ENCODE data around the gene DKK2. TPM values are rescaled to one million over a fixed set of nuclear protein-coding genes. Genes with fewer than 3 reads are reported as not detected.

The DKK2 gene
- polyA plus RNA-seq, 4 donors, result 0.10 to 0.37 TPM; not detected in 2

GRCh38 chr4:106996490-106996889 is 39.6 kb downstream of the DKK2 start:
- FAIRE-seq (no peak), DNase-seq (no peak)
- no peaks in the 10 kb centered on the region for H3K4me1 ChIP-seq (ENCODE audit: control insufficient read depth in 3 of 3, insufficient read depth in 2 of 3, low read depth in 1 of 3, low read length in 2 of 3)
- no peak overlapping the region for H3K4me3 ChIP-seq (ENCODE audit: low read depth in 1 of 3, low read length in 3 of 3)
- H3K36me3 ChIP-seq (ENCODE audit: control insufficient read depth in 3 of 3, insufficient read depth in 2 of 3, low read depth in 1 of 3, low read length in 3 of 3), result no peaks in the 10 kb centered on the region
- H3K27me3 ChIP-seq (ENCODE audit: control insufficient read depth in 3 of 3, insufficient read depth in 3 of 3, low read length in 3 of 3), result no peaks in the 10 kb centered on the region
- H3K27ac ChIP-seq (ENCODE audit: low read depth in 1 of 3, low read length in 2 of 3), result no peak overlapping the region
- H3K9me3 ChIP-seq (ENCODE audit: control insufficient read depth in 2 of 2, insufficient read depth in 1 of 2, low read depth in 1 of 2, low read length in 1 of 2), result no peaks in the 10 kb centered on the region
- WGBS, 3 donors, result 17 to 37% (median 31%) methylated on average over 2 of the region's 2 CpGs

- no peak overlapping the region for H3K4me3 ChIP-seq (ENCODE audit: low read depth in 1 of 3, low read length in 3 of 3)
- no peaks in the 10 kb centered on the region for H3K36me3 ChIP-seq (ENCODE audit: control insufficient read depth in 3 of 3, insufficient read depth in 2 of 3, low read depth in 1 of 3, low read length in 3 of 3)
- H3K9me3 ChIP-seq (ENCODE audit: control insufficient read depth in 2 of 2, insufficient read depth in 1 of 2, low read depth in 1 of 2, low read length in 1 of 2), result no peaks in the 10 kb centered on the region
- DNase-seq (no peak), FAIRE-seq (no peak)
- H3K27me3 ChIP-seq (ENCODE audit: control insufficient read depth in 3 of 3, insufficient read depth in 3 of 3, low read length in 3 of 3), result no peaks in the 10 kb centered on the region
- no peaks in the 10 kb centered on the region for H3K4me1 ChIP-seq (ENCODE audit: control insufficient read depth in 3 of 3, insufficient read depth in 2 of 3, low read depth in 1 of 3, low read length in 2 of 3)
- WGBS, 3 donors, result 81 to 85% (median 84%) methylated on average over 4 of the region's 4 CpGs
- H3K27ac ChIP-seq (ENCODE audit: low read depth in 1 of 3, low read length in 2 of 3), result no peak overlapping the region
Observed at GRCh38 chr4:106993827-106994226, 42.3 kb downstream of the DKK2 start.

GRCh38 chr4:106987311-106987710 is 48.8 kb downstream of the DKK2 start:
- no peaks in the 10 kb centered on the region for H3K27me3 ChIP-seq (ENCODE audit: control insufficient read depth in 3 of 3, insufficient read depth in 3 of 3, low read length in 3 of 3)
- no peak overlapping the region for H3K4me3 ChIP-seq (ENCODE audit: low read depth in 1 of 3, low read length in 3 of 3)
- DNase-seq (no peak), FAIRE-seq (no peak)
- no peak overlapping the region for H3K27ac ChIP-seq (ENCODE audit: low read depth in 1 of 3, low read length in 2 of 3)
- no peaks in the 10 kb centered on the region for H3K9me3 ChIP-seq (ENCODE audit: control insufficient read depth in 2 of 2, insufficient read depth in 1 of 2, low read depth in 1 of 2, low read length in 1 of 2)
- no peaks in the 10 kb centered on the region for H3K36me3 ChIP-seq (ENCODE audit: control insufficient read depth in 3 of 3, insufficient read depth in 2 of 3, low read depth in 1 of 3, low read length in 3 of 3)
- no peaks in the 10 kb centered on the region for H3K4me1 ChIP-seq (ENCODE audit: control insufficient read depth in 3 of 3, insufficient read depth in 2 of 3, low read depth in 1 of 3, low read length in 2 of 3)
- 61 to 76% (median 74%) methylated on average over 2 of the region's 2 CpGs for WGBS, 3 donors

- FAIRE-seq (no peak), DNase-seq (no peak)
- no peak overlapping the region for H3K4me3 ChIP-seq (ENCODE audit: low read depth in 1 of 3, low read length in 3 of 3)
- H3K4me1 ChIP-seq (ENCODE audit: control insufficient read depth in 3 of 3, insufficient read depth in 2 of 3, low read depth in 1 of 3, low read length in 2 of 3), result no peaks in the 10 kb centered on the region
- H3K9me3 ChIP-seq (ENCODE audit: control insufficient read depth in 2 of 2, insufficient read depth in 1 of 2, low read depth in 1 of 2, low read length in 1 of 2), result no peaks in the 10 kb centered on the region
- H3K27ac ChIP-seq (ENCODE audit: low read depth in 1 of 3, low read length in 2 of 3), result no peak overlapping the region
- no peaks in the 10 kb centered on the region for H3K27me3 ChIP-seq (ENCODE audit: control insufficient read depth in 3 of 3, insufficient read depth in 3 of 3, low read length in 3 of 3)
- 50 to 62% (median 54%) methylated on average over 1 of the region's 1 CpG for WGBS, 3 donors
- H3K36me3 ChIP-seq (ENCODE audit: control insufficient read depth in 3 of 3, insufficient read depth in 2 of 3, low read depth in 1 of 3, low read length in 3 of 3), result no peaks in the 10 kb centered on the region
Observed at GRCh38 chr4:106986486-106986885, 49.6 kb downstream of the DKK2 start.

DNA sequence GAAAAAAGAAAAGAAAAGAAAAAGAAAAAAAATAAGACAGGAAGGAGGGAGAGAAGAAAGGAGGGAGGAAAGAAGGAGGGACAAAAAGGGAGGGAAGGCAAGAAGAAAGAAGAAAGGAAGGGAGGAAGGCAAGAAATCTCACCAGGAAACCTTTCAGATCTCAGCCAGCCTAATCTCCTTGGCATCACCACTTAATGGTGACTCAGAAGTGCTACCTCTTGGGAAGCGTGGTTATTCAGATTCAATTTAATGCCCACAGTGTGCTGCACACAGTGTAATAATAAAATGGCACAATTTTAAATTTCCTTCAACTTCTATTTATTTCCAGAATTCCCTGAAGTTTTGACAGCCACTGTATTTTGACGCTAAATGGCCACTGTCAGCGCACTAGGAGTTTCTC is 50.3 kb downstream of the DKK2 start:
- no peaks in the 10 kb centered on the region for H3K27me3 ChIP-seq (ENCODE audit: control insufficient read depth in 3 of 3, insufficient read depth in 3 of 3, low read length in 3 of 3)
- H3K9me3 ChIP-seq (ENCODE audit: control insufficient read depth in 2 of 2, insufficient read depth in 1 of 2, low read depth in 1 of 2, low read length in 1 of 2), result no peaks in the 10 kb centered on the region
- no peaks in the 10 kb centered on the region for H3K4me1 ChIP-seq (ENCODE audit: control insufficient read depth in 3 of 3, insufficient read depth in 2 of 3, low read depth in 1 of 3, low read length in 2 of 3)
- WGBS, 3 donors, result 67 to 90% (median 77%) methylated on average over 3 of the region's 3 CpGs
- no peak overlapping the region for H3K27ac ChIP-seq (ENCODE audit: low read depth in 1 of 3, low read length in 2 of 3)
- no peaks in the 10 kb centered on the region for H3K36me3 ChIP-seq (ENCODE audit: control insufficient read depth in 3 of 3, insufficient read depth in 2 of 3, low read depth in 1 of 3, low read length in 3 of 3)
- no peak overlapping the region for H3K4me3 ChIP-seq (ENCODE audit: low read depth in 1 of 3, low read length in 3 of 3)
- DNase-seq, result no peak
- FAIRE-seq, result no peak

DNA sequence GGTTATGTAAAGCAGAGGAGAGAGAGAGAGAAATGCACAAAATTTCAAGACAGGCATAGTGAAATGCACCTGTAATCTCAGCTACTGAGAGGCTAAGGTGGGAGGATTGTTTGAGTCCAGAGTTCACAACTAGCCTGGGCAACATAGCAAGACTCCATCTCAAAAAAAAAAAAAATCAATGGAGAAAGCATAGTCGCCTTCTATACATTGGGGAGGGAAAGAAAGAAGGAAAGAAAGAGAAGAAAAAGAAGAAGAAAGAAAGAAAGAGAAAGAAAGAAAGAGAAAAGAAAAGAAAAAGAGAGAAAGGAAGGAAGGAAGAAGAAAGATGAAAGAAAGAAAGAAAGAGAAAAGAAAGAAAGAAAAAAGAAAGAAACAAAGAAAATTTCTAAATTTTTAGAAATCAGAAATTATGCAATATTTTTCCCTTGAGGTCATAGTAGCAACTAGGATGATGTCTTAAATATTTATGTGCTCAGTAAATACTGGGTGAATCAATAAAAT is 53.4 kb downstream of the DKK2 start:
- no peaks in the 10 kb centered on the region for H3K4me1 ChIP-seq (ENCODE audit: control insufficient read depth in 3 of 3, insufficient read depth in 2 of 3, low read depth in 1 of 3, low read length in 2 of 3)
- H3K36me3 ChIP-seq (ENCODE audit: control insufficient read depth in 3 of 3, insufficient read depth in 2 of 3, low read depth in 1 of 3, low read length in 3 of 3), result no peaks in the 10 kb centered on the region
- no peak for FAIRE-seq
- DNase-seq, result no peak
- WGBS, 3 donors, result 84 to 85% (median 84%) methylated on average over 1 of the region's 1 CpG
- no peak overlapping the region for H3K4me3 ChIP-seq (ENCODE audit: low read depth in 1 of 3, low read length in 3 of 3)
- H3K27ac ChIP-seq (ENCODE audit: low read depth in 1 of 3, low read length in 2 of 3), result no peak overlapping the region
- H3K27me3 ChIP-seq (ENCODE audit: control insufficient read depth in 3 of 3, insufficient read depth in 3 of 3, low read length in 3 of 3), result no peaks in the 10 kb centered on the region
- H3K9me3 ChIP-seq (ENCODE audit: control insufficient read depth in 2 of 2, insufficient read depth in 1 of 2, low read depth in 1 of 2, low read length in 1 of 2), result no peaks in the 10 kb centered on the region

DNA sequence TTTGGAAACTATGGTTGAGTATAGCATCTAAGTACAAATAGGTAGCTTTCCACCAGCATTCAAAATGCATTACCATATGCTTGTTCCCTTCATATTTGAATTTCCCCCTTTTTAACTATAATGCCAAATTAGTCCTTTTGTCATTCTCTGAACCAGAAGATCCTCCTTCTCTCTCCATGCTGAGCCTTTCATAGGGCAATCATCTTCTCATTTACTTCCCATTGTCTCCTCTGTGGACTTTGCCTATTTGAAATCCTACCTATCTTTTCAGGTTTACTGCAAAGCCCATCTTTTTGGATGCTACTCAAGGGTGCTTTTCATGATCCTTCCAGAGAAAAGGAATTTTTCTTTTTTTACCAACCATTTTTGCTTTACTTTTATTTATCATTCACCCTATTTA is 54.7 kb downstream of the DKK2 start:
- H3K27ac ChIP-seq (ENCODE audit: low read depth in 1 of 3, low read length in 2 of 3), result no peak overlapping the region
- no peaks in the 10 kb centered on the region for H3K9me3 ChIP-seq (ENCODE audit: control insufficient read depth in 2 of 2, insufficient read depth in 1 of 2, low read depth in 1 of 2, low read length in 1 of 2)
- no peaks in the 10 kb centered on the region for H3K4me1 ChIP-seq (ENCODE audit: control insufficient read depth in 3 of 3, insufficient read depth in 2 of 3, low read depth in 1 of 3, low read length in 2 of 3)
- H3K27me3 ChIP-seq (ENCODE audit: control insufficient read depth in 3 of 3, insufficient read depth in 3 of 3, low read length in 3 of 3), result no peaks in the 10 kb centered on the region
- H3K36me3 ChIP-seq (ENCODE audit: control insufficient read depth in 3 of 3, insufficient read depth in 2 of 3, low read depth in 1 of 3, low read length in 3 of 3), result no peaks in the 10 kb centered on the region
- no peak for FAIRE-seq
- no peak overlapping the region for H3K4me3 ChIP-seq (ENCODE audit: low read depth in 1 of 3, low read length in 3 of 3)
- no peak for DNase-seq

DNA sequence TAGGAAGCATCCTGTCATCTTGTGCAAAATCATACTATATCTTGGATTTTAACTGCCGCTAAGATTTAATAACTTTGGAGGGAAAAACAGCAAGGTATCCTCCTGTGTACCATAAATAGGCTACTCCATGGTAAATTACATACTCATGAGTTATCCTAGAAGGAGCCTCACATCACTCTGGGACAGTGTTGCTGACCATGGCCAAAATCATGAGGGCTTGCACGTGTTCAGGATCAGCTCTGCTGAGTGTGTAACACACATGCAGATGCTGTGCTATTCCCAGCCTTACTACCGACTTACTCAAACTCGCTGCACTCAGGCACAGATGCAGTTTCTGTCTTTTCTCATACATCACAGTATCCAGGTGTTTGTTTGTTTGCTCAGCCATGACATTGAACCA is 56.6 kb downstream of the DKK2 start:
- FAIRE-seq, result no peak
- H3K9me3 ChIP-seq (ENCODE audit: control insufficient read depth in 2 of 2, insufficient read depth in 1 of 2, low read depth in 1 of 2, low read length in 1 of 2), result no peaks in the 10 kb centered on the region

DNA sequence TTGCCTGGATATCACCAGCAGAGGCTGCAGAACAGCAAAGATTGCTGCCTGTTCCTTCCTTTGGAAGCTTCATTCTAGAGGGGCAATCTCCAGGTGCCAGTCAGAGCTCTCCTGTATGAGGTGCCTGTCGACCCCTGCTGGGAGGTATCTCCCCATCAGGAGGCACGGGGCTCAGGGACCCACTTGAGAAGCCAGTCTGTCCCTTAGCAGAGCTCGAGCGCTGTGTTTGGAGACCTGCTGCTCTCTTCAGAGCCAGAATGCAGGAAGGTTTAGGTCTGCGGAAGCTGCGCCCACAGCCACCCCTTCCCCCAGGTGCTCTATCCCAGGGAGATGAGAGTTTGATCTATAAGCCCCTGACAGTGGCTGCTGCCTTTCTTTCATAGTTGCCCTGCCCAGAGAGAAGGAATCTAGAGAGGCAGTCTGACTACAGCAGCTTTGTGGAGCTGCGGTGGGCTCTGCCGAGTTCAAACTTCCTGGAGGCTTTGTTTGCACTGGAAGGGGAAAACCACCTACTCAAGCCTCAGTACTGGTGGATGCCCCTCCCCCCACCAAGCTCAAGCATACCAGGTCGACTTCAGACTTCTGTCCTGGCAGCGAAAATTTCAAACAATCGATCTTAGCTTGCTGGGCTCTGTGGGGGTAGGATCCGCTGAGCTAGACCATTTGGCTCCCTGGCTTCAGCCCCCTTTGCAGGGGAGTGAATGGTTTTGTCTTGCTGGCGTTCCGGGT is 57.9 kb downstream of the DKK2 start:
- no peak overlapping the region for H3K27ac ChIP-seq (ENCODE audit: low read depth in 1 of 3, low read length in 2 of 3)
- H3K9me3 ChIP-seq (ENCODE audit: control insufficient read depth in 2 of 2, insufficient read depth in 1 of 2, low read depth in 1 of 2, low read length in 1 of 2), result no peaks in the 10 kb centered on the region
- no peaks in the 10 kb centered on the region for H3K4me1 ChIP-seq (ENCODE audit: control insufficient read depth in 3 of 3, insufficient read depth in 2 of 3, low read depth in 1 of 3, low read length in 2 of 3)
- 57 to 61% (median 60%) methylated on average over 13 to 14 of the region's 14 CpGs for WGBS, 3 donors
- no peaks in the 10 kb centered on the region for H3K36me3 ChIP-seq (ENCODE audit: control insufficient read depth in 3 of 3, insufficient read depth in 2 of 3, low read depth in 1 of 3, low read length in 3 of 3)
- no peak for DNase-seq
- H3K27me3 ChIP-seq (ENCODE audit: control insufficient read depth in 3 of 3, insufficient read depth in 3 of 3, low read length in 3 of 3), result no peaks in the 10 kb centered on the region
- no peak overlapping the region for H3K4me3 ChIP-seq (ENCODE audit: low read depth in 1 of 3, low read length in 3 of 3)
- FAIRE-seq, result no peak

More for the DNA sequence above, 56.6 kb downstream of the DKK2 start:
- Histone ChIP-seq H3K36me3 (ENCODE audit: control insufficient read depth in 3 of 3, insufficient read depth in 2 of 3, low read depth in 1 of 3, low read length in 3 of 3) (no peaks in the 10 kb centered on the region), H3K27me3 (ENCODE audit: control insufficient read depth in 3 of 3, insufficient read depth in 3 of 3, low read length in 3 of 3) (no peaks in the 10 kb centered on the region), H3K4me1 (ENCODE audit: control insufficient read depth in 3 of 3, insufficient read depth in 2 of 3, low read depth in 1 of 3, low read length in 2 of 3) (no peaks in the 10 kb centered on the region), H3K4me3 (ENCODE audit: low read depth in 1 of 3, low read length in 3 of 3) (no peak overlapping the region), H3K27ac (ENCODE audit: low read depth in 1 of 3, low read length in 2 of 3) (no peak overlapping the region)
- no peak for DNase-seq
- WGBS, 3 donors, result 76 to 83% (median 82%) methylated on average over 4 of the region's 4 CpGs

Data from small intestine (tissue), 7 donors.